ENCODE data around the gene PLCB1. TPM values are rescaled to one million over a fixed set of nuclear protein-coding genes. Genes with fewer than 3 reads are reported as not detected.

PLCB1 gene
- total RNA-seq, 6 experiments from 2014 or later: 17.2 to 25.7 (median 23.1) TPM

DNA sequence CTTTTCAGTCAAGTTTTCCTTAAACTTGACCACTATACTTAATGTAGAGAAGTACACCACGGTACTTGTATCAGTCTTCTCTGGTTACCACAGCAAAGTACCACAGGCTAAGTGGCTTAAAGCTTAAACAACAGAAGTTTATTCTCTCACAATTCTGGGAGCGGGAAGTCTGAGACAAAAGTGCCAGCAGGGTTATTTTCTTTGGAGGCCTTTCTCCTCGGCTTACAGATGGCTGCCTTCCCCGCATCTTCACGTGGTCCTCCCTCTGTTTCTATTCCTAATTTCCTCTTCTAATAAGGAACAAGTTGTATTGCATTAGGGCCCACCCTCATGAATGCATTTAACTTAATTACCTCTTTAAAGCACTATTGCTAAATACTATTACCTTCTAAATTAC is 258.0 kb downstream of the PLCB1 start:
- H3K9me3 Mint-ChIP-seq: no peaks in the 10 kb centered on the region
- no peak overlapping the region for H3K27ac Mint-ChIP-seq
- H3K27me3 Mint-ChIP-seq (ENCODE audit: insufficient read depth): no peaks in the 10 kb centered on the region; the same call in 1 of the 2 replicates
- peaks cover 4% of the 10 kb centered on the region; the same call in 1 of the 2 replicates for H3K36me3 Mint-ChIP-seq (ENCODE audit: low read depth)
- peaks cover 53% of the 10 kb centered on the region for H3K4me1 Mint-ChIP-seq (ENCODE audit: low read depth)
- H3K4me3 Mint-ChIP-seq: no peak overlapping the region
- no peak for DNase-seq
- TF ChIP-seq, protein P1, sequence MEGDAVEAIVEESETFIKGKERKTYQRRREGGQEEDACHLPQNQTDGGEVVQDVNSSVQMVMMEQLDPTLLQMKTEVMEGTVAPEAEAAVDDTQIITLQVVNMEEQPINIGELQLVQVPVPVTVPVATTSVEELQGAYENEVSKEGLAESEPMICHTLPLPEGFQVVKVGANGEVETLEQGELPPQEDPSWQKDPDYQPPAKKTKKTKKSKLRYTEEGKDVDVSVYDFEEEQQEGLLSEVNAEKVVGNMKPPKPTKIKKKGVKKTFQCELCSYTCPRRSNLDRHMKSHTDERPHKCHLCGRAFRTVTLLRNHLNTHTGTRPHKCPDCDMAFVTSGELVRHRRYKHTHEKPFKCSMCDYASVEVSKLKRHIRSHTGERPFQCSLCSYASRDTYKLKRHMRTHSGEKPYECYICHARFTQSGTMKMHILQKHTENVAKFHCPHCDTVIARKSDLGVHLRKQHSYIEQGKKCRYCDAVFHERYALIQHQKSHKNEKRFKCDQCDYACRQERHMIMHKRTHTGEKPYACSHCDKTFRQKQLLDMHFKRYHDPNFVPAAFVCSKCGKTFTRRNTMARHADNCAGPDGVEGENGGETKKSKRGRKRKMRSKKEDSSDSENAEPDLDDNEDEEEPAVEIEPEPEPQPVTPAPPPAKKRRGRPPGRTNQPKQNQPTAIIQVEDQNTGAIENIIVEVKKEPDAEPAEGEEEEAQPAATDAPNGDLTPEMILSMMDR (IDR thresholded peaks at IDR 0.05): no peak

DNA sequence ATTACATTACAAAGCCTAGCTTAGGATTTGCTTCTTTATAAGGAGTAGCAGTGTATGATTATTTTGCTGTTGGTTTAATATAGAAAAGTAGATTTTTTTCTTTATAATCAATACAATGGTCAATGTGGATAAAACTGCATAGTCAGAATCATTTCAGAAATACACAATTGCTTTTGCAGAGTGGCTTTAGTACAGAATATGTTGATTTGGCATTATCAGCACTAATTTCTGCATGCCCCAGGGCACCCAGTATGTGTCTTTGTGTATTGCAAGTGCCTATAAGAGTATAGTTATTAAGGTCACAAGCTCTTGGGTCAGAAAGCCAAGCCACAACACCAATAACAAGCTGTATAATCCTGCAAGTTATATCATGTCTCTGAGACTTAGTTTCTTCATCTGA is 258.4 kb downstream of the PLCB1 start:
- H3K27me3 Mint-ChIP-seq (ENCODE audit: insufficient read depth): no peaks in the 10 kb centered on the region; the same call in 1 of the 2 replicates
- no peak overlapping the region for H3K27ac Mint-ChIP-seq
- no peak for DNase-seq
- TF ChIP-seq, protein P1 (IDR thresholded peaks at IDR 0.05): no peak
- H3K9me3 Mint-ChIP-seq: no peaks in the 10 kb centered on the region
- H3K4me3 Mint-ChIP-seq: no peak overlapping the region
- peaks cover 49% of the 10 kb centered on the region for H3K4me1 Mint-ChIP-seq (ENCODE audit: low read depth)
- H3K36me3 Mint-ChIP-seq (ENCODE audit: low read depth): peaks cover 4% of the 10 kb centered on the region; the same call in 1 of the 2 replicates

DNA sequence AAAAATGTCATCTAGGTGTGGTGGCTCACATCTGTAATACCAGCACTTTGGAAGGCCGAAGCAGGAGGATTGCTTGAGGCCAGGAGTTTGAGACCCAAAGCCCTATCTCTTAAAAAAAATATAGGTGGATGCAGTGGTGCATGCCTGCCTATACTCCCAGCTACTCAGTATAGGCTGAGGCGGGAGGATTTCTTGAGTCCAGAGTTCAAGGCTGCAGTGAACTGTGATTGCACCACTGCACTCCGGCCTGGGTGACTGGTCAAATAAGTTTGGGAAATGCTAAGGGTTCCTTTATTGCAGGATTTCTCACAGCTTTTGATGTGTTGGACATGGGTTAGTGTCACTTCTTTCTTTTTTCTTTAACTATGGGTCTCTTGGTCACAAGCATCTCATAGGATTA is 261.3 kb downstream of the PLCB1 start:
- H3K27ac Mint-ChIP-seq: no peak overlapping the region
- TF ChIP-seq, protein P1 (IDR thresholded peaks at IDR 0.05): no peak
- no peak overlapping the region for H3K4me3 Mint-ChIP-seq
- H3K27me3 Mint-ChIP-seq (ENCODE audit: insufficient read depth): no peaks in the 10 kb centered on the region
- no peaks in the 10 kb centered on the region for H3K9me3 Mint-ChIP-seq
- no peaks in the 10 kb centered on the region for H3K36me3 Mint-ChIP-seq (ENCODE audit: low read depth)
- no peak for DNase-seq
- H3K4me1 Mint-ChIP-seq (ENCODE audit: low read depth): peaks cover 27% of the 10 kb centered on the region

DNA sequence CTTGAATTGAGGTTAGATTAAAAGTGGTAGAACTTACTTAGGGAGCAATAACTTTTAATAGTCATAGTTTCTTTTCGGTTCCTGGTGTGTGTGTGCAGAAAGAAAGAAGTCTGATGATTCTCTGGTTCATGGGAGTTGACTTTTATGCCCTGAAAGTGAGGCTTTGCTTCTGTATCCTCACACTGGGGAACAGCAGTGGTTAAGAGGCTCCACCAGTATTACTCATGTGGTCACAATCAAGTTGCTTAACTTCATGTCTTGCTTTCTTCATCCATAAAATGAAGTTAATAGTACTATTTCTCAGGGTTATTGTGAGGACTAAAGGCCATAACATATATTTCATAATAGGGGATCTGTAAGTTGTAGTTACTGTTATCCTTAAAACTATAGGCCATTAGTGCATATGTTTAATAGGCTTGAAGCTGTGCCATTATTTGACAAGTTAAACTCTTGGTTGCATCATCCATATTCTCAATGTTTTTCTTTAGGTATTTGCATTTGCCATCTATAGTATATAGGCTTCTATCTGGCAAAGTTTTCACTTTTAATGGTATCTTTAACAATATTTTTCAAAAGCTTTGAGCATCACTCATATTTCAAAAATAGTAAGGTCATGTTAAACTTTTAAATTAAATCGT is 262.4 kb downstream of the PLCB1 start:
- H3K4me1 Mint-ChIP-seq (ENCODE audit: low read depth): peaks cover 16% of the 10 kb centered on the region
- H3K36me3 Mint-ChIP-seq (ENCODE audit: low read depth): no peaks in the 10 kb centered on the region
- H3K9me3 Mint-ChIP-seq: no peaks in the 10 kb centered on the region
- TF ChIP-seq, protein P1 (IDR thresholded peaks at IDR 0.05): no peak
- H3K27me3 Mint-ChIP-seq (ENCODE audit: insufficient read depth): no peaks in the 10 kb centered on the region
- H3K4me3 Mint-ChIP-seq: no peak overlapping the region
- peak; percentile 43 for DNase-seq
- H3K27ac Mint-ChIP-seq: no peak overlapping the region

DNA sequence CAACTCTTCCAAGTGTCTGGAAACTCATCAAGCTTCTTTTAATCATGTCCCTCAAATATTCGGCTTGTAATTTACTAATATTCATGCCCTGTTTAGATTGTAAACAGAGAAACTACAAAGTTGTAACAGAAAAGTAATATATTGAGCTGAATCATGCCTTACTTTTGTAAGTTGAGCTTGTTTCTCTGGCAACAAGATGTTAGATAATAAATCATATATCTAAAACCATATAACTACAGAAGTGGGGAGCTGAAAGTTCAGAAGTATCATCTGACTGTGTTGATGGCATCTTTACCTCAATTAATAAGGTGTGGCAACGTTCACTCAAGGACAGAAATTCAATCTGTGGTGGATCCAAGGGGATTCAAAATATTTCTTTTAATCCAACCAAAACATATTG is 263.9 kb downstream of the PLCB1 start:
- Mint-ChIP-seq H3K4me3 (no peak overlapping the region), H3K4me1 (ENCODE audit: low read depth) (peaks cover 14% of the 10 kb centered on the region), H3K36me3 (ENCODE audit: low read depth) (no peaks in the 10 kb centered on the region), H3K27me3 (ENCODE audit: insufficient read depth) (no peaks in the 10 kb centered on the region), H3K9me3 (no peaks in the 10 kb centered on the region), H3K27ac (no peak overlapping the region)
- DNase-seq: no peak
- TF ChIP-seq, protein P1 (IDR thresholded peaks at IDR 0.05): no peak

Data from HFFc6 (cell line).